Measurements from ENCODE around the gene MPP7. TPM values are rescaled to one million over a fixed set of nuclear protein-coding genes. Genes with fewer than 3 reads are reported as not detected.
"Not testable (repeated sequence)": the region's sequence is repeated elsewhere in the genome, so short reads cannot be mapped to it uniquely, and the experiment has no call there.

MPP7 gene
- total RNA-seq, 1 experiment from 2014 or later: 0.56 TPM

- DNase-seq: no peak
- Histone ChIP-seq H2AFZ (ENCODE audit: low read length) (no peak overlapping the region), H3K27ac (ENCODE audit: low read length) (no peak overlapping the region), H3K4me2 (ENCODE audit: low read depth, low read length, poor library complexity, severe bottlenecking) (no peak overlapping the region), H3K27me3 (ENCODE audit: low read length) (no peaks in the 10 kb centered on the region), H3K4me3 (ENCODE audit: low read length) (no peak overlapping the region), H4K20me1 (ENCODE audit: insufficient read depth, low read depth, low read length) (no peaks in the 10 kb centered on the region), H3K9me2 (replicated peaks; ENCODE audit: insufficient read depth, low read length) (no peaks in the 10 kb centered on the region), H3K9me3 (ENCODE audit: low read length) (no peaks in the 10 kb centered on the region), H3K36me3 (ENCODE audit: insufficient read depth, low read length) (no peaks in the 10 kb centered on the region), H3K4me1 (ENCODE audit: low read length) (no peaks in the 10 kb centered on the region), H3K9ac (ENCODE audit: low read length) (no peak overlapping the region), H3K79me2 (ENCODE audit: low read length) (no peaks in the 10 kb centered on the region)
Observed at GRCh38 chr10:28328346-28328745, 25.5 kb upstream of the MPP7 start.

DNA sequence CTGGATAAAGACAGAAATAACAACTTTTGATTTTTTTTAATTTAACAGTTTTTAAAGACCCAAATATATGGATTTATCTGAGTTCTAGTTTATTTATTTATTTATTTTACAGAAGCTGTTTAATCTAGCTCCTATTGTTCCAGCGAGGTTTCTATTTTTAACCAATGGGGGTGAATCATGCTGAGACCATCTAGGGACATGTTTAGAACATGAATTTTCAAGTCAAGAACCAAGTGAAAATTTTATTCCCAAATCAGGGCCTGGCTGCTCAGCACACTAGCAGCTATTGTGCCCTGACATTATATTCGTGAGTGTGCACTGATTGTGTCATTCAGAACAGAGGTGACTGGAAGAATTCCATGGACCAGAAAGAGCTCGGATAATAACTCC lies 24.6 kb upstream of the MPP7 start:
- Histone ChIP-seq H3K4me1 (ENCODE audit: low read length) (no peaks in the 10 kb centered on the region), H2AFZ (ENCODE audit: low read length) (no peak overlapping the region), H3K4me3 (ENCODE audit: low read length) (no peak overlapping the region), H3K9me2 (replicated peaks; ENCODE audit: insufficient read depth, low read length) (no peaks in the 10 kb centered on the region), H3K9ac (ENCODE audit: low read length) (no peak overlapping the region), H3K27ac (ENCODE audit: low read length) (no peak overlapping the region), H3K4me2 (ENCODE audit: low read depth, low read length, poor library complexity, severe bottlenecking) (no peak overlapping the region), H3K79me2 (ENCODE audit: low read length) (no peaks in the 10 kb centered on the region), H3K9me3 (ENCODE audit: low read length) (no peaks in the 10 kb centered on the region), H3K36me3 (ENCODE audit: insufficient read depth, low read length) (no peaks in the 10 kb centered on the region), H3K27me3 (ENCODE audit: low read length) (no peaks in the 10 kb centered on the region), H4K20me1 (ENCODE audit: insufficient read depth, low read depth, low read length) (no peaks in the 10 kb centered on the region)
- DNase-seq: no peak

DNA sequence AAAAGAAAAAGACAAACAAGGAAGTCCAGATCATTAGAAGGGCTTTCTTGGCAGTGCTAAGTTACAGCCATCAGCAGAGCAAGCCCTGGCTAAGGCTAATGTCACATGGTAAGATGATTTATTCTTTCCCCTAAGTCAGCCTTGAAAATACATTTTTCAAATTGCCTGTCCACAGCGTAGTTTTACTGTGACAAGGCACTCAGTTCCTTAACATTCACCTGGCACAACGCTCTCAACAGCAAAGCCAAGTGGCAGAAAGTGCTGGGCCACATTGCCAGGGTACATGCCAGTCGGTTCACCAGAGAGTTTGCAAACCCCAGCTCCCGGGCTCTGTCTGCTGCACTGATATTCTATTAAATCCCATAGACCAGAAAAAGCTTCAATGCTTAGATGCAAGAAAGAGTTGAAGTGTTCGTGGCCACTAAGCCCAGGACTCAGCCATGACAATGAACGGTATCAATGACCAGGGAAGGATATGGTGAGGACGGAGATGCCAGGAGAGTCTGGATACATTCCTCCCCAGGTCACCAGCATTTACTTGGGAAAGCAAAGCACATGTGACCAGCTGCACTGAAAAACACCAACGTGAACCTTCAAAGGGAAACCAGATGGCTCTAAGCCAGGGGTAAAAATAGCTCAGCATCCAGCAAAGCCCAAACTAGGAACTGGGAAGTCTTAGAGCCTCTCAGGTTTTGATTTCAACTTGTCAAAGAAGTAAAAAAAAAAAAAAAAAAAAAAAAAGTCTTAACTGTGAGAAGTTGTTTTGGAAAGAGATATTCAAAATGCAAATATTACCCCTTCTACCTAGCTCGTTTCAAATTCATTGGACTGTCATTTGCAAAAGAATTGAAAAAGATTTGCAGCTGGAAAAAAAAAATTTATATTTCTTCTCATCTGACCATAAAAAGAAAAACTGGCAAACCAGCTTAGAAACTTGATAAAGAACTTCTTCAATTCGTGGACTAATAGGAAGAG lies 23.9 kb upstream of the MPP7 start:
- no peaks in the 10 kb centered on the region for H3K9me2 ChIP-seq (replicated peaks; ENCODE audit: insufficient read depth, low read length)
- H3K9ac ChIP-seq (ENCODE audit: low read length): no peak overlapping the region
- no peak overlapping the region for H3K27ac ChIP-seq (ENCODE audit: low read length)
- no peaks in the 10 kb centered on the region for H3K4me1 ChIP-seq (ENCODE audit: low read length)
- H3K4me3 ChIP-seq (ENCODE audit: low read length): no peak overlapping the region
- H3K9me3 ChIP-seq (ENCODE audit: low read length): no peaks in the 10 kb centered on the region
- no peaks in the 10 kb centered on the region for H4K20me1 ChIP-seq (ENCODE audit: insufficient read depth, low read depth, low read length)
- no peak for DNase-seq
- H3K36me3 ChIP-seq (ENCODE audit: insufficient read depth, low read length): no peaks in the 10 kb centered on the region
- H3K79me2 ChIP-seq (ENCODE audit: low read length): no peaks in the 10 kb centered on the region
- no peak overlapping the region for H3K4me2 ChIP-seq (ENCODE audit: low read depth, low read length, poor library complexity, severe bottlenecking)
- H3K27me3 ChIP-seq (ENCODE audit: low read length): no peaks in the 10 kb centered on the region
- no peak overlapping the region for H2AFZ ChIP-seq (ENCODE audit: low read length)

GRCh38 chr10:28320799-28321198 lies 17.9 kb upstream of the MPP7 start:
- H3K36me3 ChIP-seq (ENCODE audit: insufficient read depth, low read length): no peaks in the 10 kb centered on the region
- H3K4me1 ChIP-seq (ENCODE audit: low read length): no peaks in the 10 kb centered on the region
- no peaks in the 10 kb centered on the region for H4K20me1 ChIP-seq (ENCODE audit: insufficient read depth, low read depth, low read length)
- H3K9ac ChIP-seq (ENCODE audit: low read length): no peak overlapping the region
- H3K4me3 ChIP-seq (ENCODE audit: low read length): no peak overlapping the region
- no peaks in the 10 kb centered on the region for H3K27me3 ChIP-seq (ENCODE audit: low read length)
- DNase-seq: no peak
- H3K4me2 ChIP-seq (ENCODE audit: low read depth, low read length, poor library complexity, severe bottlenecking): no peak overlapping the region
- H3K9me2 ChIP-seq (replicated peaks; ENCODE audit: insufficient read depth, low read length): no peaks in the 10 kb centered on the region
- no peak overlapping the region for H2AFZ ChIP-seq (ENCODE audit: low read length)
- H3K27ac ChIP-seq (ENCODE audit: low read length): no peak overlapping the region
- no peaks in the 10 kb centered on the region for H3K9me3 ChIP-seq (ENCODE audit: low read length)
- H3K79me2 ChIP-seq (ENCODE audit: low read length): no peaks in the 10 kb centered on the region

DNA sequence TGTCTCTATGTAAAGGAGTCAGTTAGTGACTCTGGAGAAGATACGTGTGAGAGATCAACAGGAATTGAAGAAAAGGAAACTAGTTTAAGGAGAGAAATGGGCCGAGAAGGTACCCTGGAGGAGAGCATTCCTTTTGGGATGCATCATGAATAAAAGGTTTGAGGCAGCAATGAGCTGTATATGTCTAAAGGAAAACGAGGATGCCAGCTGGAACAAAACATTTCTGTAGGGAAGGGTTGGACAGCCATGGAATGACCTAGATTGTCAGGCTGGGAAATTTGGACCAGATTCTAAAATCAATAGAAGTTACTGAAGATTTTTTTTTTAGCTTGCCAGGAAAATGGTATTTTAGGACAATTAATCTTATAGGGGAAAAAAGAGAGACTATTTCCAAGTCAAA lies 17.2 kb upstream of the MPP7 start:
- no peak overlapping the region for H3K4me3 ChIP-seq (ENCODE audit: low read length)
- no peaks in the 10 kb centered on the region for H3K36me3 ChIP-seq (ENCODE audit: insufficient read depth, low read length)
- no peaks in the 10 kb centered on the region for H3K27me3 ChIP-seq (ENCODE audit: low read length)
- no peak overlapping the region for H3K9ac ChIP-seq (ENCODE audit: low read length)
- no peak overlapping the region for H3K4me2 ChIP-seq (ENCODE audit: low read depth, low read length, poor library complexity, severe bottlenecking)
- no peak overlapping the region for H2AFZ ChIP-seq (ENCODE audit: low read length)
- no peaks in the 10 kb centered on the region for H3K79me2 ChIP-seq (ENCODE audit: low read length)
- no peaks in the 10 kb centered on the region for H3K9me3 ChIP-seq (ENCODE audit: low read length)
- H3K4me1 ChIP-seq (ENCODE audit: low read length): no peaks in the 10 kb centered on the region
- H3K27ac ChIP-seq (ENCODE audit: low read length): no peak overlapping the region
- H3K9me2 ChIP-seq (replicated peaks; ENCODE audit: insufficient read depth, low read length): no peaks in the 10 kb centered on the region
- no peaks in the 10 kb centered on the region for H4K20me1 ChIP-seq (ENCODE audit: insufficient read depth, low read depth, low read length)
- no peak for DNase-seq

DNA sequence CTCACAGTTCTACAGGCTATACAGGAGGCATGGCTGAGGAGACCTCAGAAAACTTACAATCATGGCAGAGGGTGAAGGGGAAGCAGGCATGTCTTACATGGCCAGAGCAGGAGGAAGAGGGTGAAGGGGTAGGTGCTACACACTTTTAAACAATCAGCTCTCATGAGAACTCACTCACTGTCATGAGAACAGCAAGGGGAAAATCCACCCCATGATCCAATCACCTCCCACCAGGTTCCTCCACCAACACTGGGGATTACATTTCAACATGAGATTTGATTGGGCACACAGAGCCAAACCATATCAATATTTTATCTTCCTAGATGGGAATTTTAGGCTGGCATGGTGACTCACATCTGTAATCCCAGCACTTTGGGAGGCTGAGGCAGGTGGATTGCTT lies 16.2 kb upstream of the MPP7 start:
- not testable (repeated sequence) for H4K20me1 ChIP-seq (ENCODE audit: insufficient read depth, low read depth, low read length); H3K36me3 ChIP-seq (ENCODE audit: insufficient read depth, low read length); H3K9me3 ChIP-seq (ENCODE audit: low read length); H2AFZ ChIP-seq (ENCODE audit: low read length); H3K4me1 ChIP-seq (ENCODE audit: low read length); H3K9me2 ChIP-seq (replicated peaks; ENCODE audit: insufficient read depth, low read length); H3K27me3 ChIP-seq (ENCODE audit: low read length); H3K4me2 ChIP-seq (ENCODE audit: low read depth, low read length, poor library complexity, severe bottlenecking); H3K4me3 ChIP-seq (ENCODE audit: low read length); DNase-seq; H3K79me2 ChIP-seq (ENCODE audit: low read length); H3K9ac ChIP-seq (ENCODE audit: low read length); H3K27ac ChIP-seq (ENCODE audit: low read length)

DNA sequence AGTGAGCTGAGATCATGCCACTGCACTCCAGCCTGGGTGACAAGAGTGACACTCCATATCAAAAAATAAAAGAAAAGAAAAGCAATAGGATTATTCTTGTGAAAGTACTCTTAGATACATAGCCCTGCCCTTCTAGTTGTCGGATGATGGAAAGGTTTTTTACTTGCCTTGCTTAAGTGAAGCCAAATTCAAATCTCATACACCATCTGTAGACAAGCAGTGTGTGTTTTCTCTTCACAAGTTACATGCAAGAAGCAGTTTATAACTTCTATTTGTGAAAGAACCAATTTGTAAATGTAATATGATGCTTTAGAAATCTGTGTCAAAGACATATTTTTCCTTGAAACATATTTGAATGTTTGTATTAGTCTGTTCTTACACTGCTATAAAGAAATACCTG lies 15.8 kb upstream of the MPP7 start:
- Histone ChIP-seq H3K9me3 (ENCODE audit: low read length) (no peaks in the 10 kb centered on the region), H3K4me2 (ENCODE audit: low read depth, low read length, poor library complexity, severe bottlenecking) (no peak overlapping the region), H3K9me2 (replicated peaks; ENCODE audit: insufficient read depth, low read length) (no peaks in the 10 kb centered on the region), H4K20me1 (ENCODE audit: insufficient read depth, low read depth, low read length) (no peaks in the 10 kb centered on the region), H3K79me2 (ENCODE audit: low read length) (no peaks in the 10 kb centered on the region), H3K9ac (ENCODE audit: low read length) (no peak overlapping the region), H3K4me3 (ENCODE audit: low read length) (no peak overlapping the region), H3K4me1 (ENCODE audit: low read length) (no peaks in the 10 kb centered on the region), H3K27ac (ENCODE audit: low read length) (no peak overlapping the region), H2AFZ (ENCODE audit: low read length) (no peak overlapping the region), H3K36me3 (ENCODE audit: insufficient read depth, low read length) (no peaks in the 10 kb centered on the region), H3K27me3 (ENCODE audit: low read length) (no peaks in the 10 kb centered on the region)
- no peak for DNase-seq

DNA sequence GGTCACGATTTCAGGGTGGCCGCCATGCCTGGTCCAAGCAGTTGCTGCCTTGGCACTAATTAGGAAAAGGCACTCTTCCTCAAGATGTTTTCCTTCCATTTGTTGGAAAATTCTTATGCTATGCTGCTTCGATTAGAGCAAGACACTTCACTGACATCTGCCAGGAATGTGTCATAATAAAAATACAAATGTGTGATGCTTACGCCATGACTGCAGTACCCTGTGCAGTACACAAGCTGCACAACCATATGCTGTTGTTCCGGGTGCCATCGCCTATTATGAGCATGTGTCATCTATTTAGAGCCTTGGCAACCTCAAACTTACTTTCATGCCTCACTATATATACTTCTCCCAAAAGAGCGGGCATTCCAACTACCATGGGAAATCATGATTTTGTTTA lies 14.9 kb upstream of the MPP7 start:
- H3K4me2 ChIP-seq (ENCODE audit: low read depth, low read length, poor library complexity, severe bottlenecking): no peak overlapping the region

More for the DNA sequence above, 14.9 kb upstream of the MPP7 start:
- no peak overlapping the region for H2AFZ ChIP-seq (ENCODE audit: low read length)
- H4K20me1 ChIP-seq (ENCODE audit: insufficient read depth, low read depth, low read length): no peaks in the 10 kb centered on the region
- no peak overlapping the region for H3K9ac ChIP-seq (ENCODE audit: low read length)
- no peak for DNase-seq
- H3K27ac ChIP-seq (ENCODE audit: low read length): no peak overlapping the region
- H3K4me3 ChIP-seq (ENCODE audit: low read length): no peak overlapping the region
- no peaks in the 10 kb centered on the region for H3K4me1 ChIP-seq (ENCODE audit: low read length)
- H3K36me3 ChIP-seq (ENCODE audit: insufficient read depth, low read length): no peaks in the 10 kb centered on the region
- H3K79me2 ChIP-seq (ENCODE audit: low read length): no peaks in the 10 kb centered on the region
- H3K27me3 ChIP-seq (ENCODE audit: low read length): no peaks in the 10 kb centered on the region
- H3K9me3 ChIP-seq (ENCODE audit: low read length): no peaks in the 10 kb centered on the region
- H3K9me2 ChIP-seq (replicated peaks; ENCODE audit: insufficient read depth, low read length): no peaks in the 10 kb centered on the region

All from Karpas-422 (cell line).